ENCODE measurements around the gene FOXO3B. TPM values are rescaled to one million over a fixed set of nuclear protein-coding genes. Genes with fewer than 3 reads are reported as not detected.
A peak's percentile ranks its signal among the peaks of the same experiment; 100 is the strongest.
"Not testable (repeated sequence)": the region's sequence is repeated elsewhere in the genome, so short reads cannot be mapped to it uniquely, and the experiment has no call there.

The FOXO3B gene
- polyA plus RNA-seq, 1 donor (not counting 4 experiments of a cell fraction or from before 2014, with no cell fraction given): 2.0 TPM

- H4K20me1 ChIP-seq (ENCODE audit: control insufficient read depth, extremely low read depth, insufficient read depth, low read length); H3K79me2 ChIP-seq (ENCODE audit: control insufficient read depth, insufficient read depth, low read length); DNase-seq (ENCODE audit: low read depth, low spot score); H3K27me3 ChIP-seq (ENCODE audit: control insufficient read depth, extremely low read depth, insufficient read depth, low read length); dilution Hi-C loops (cut with MboI; ENCODE audit: extremely low pct_ligation_motif_present, low sequenced_read_pairs); H3K36me3 ChIP-seq (ENCODE audit: control insufficient read depth in 2 of 2, extremely low read depth in 1 of 2, insufficient read depth in 2 of 2, low read length in 2 of 2); H3K9me1 ChIP-seq (ENCODE audit: control insufficient read depth, extremely low read depth, insufficient read depth, low read length); H3K9me3 ChIP-seq (ENCODE audit: control insufficient read depth, low read depth, low read length); H3K4me3 ChIP-seq (ENCODE audit: control insufficient read depth in 2 of 3, extremely low read depth in 1 of 3, insufficient read depth in 2 of 3, low read depth in 1 of 3, low read length in 3 of 3); H2AFZ ChIP-seq (ENCODE audit: control insufficient read depth, low read length): not testable (repeated sequence)
- peak overlapping the region; percentile 78 for H3K4me2 ChIP-seq (ENCODE audit: control insufficient read depth, extremely low read depth, insufficient read depth, low read depth, low read length)
- H3K4me1 ChIP-seq (ENCODE audit: control insufficient read depth, extremely low read depth, insufficient read depth, low read length): peaks cover 26% of the 10 kb centered on the region
- FAIRE-seq: peak; percentile 20
- peak overlapping the region; percentile 76 for H3K9ac ChIP-seq (ENCODE audit: control insufficient read depth, extremely low read depth, insufficient read depth, low read length)
- H3K27ac ChIP-seq (ENCODE audit: control insufficient read depth, insufficient read depth, low read length): peak overlapping the region; percentile 94
Measured at GRCh38 chr17:18719428-18720110, 37.5 kb upstream of the FOXO3B start.

DNA sequence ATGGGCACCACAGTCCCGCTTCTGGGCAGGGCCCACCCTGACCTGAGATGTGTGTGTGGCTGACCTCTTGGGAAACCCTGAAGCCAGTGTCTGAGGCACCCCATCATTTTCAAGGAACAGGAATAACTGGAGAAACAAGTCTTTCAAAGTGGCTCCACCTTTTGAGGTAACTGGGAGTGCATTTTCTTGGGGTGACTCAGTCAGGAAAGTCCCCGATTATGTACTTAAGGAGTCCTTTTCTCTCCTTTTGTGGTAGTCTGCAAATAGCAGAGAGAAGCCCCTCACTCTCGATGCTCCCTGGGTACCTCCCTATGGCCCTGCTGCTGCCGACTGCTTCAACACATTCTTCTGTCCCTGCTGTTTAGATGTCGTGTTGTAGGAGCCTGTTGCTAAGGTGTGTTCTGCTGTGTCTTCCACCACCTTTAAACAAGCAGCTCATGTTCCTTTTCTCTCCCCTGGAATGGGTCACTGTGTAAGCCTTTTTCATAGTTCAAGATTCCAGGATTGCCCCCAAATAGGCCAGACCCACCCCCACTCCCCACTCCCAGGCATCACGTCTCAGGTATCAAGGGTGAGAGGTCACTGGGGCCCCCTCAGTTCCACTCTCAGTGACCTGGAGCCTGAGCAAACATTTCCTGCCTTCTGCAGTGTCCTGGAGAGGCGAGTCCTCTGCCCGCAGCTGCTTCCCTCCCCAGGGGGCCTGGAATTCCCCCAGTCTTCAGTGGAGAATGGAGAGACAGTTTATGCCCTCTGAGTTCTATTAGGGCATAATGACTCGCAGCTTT lies 36.7 kb upstream of the FOXO3B start:
- H3K4me2 ChIP-seq (ENCODE audit: control insufficient read depth, extremely low read depth, insufficient read depth, low read depth, low read length): peak overlapping the region; percentile 78
- H3K27ac ChIP-seq (ENCODE audit: control insufficient read depth, insufficient read depth, low read length): peak overlapping the region; percentile 94
- peak overlapping the region; percentile 20 for H2AFZ ChIP-seq (ENCODE audit: control insufficient read depth, low read length)
- peak; percentile 88 for FAIRE-seq
- DNase-seq (ENCODE audit: low read depth, low spot score): peak; percentile 42
- dilution Hi-C loops (cut with MboI; ENCODE audit: extremely low pct_ligation_motif_present, low sequenced_read_pairs); H3K27me3 ChIP-seq (ENCODE audit: control insufficient read depth, extremely low read depth, insufficient read depth, low read length); H4K20me1 ChIP-seq (ENCODE audit: control insufficient read depth, extremely low read depth, insufficient read depth, low read length); H3K36me3 ChIP-seq (ENCODE audit: control insufficient read depth in 2 of 2, extremely low read depth in 1 of 2, insufficient read depth in 2 of 2, low read length in 2 of 2); H3K9me1 ChIP-seq (ENCODE audit: control insufficient read depth, extremely low read depth, insufficient read depth, low read length); H3K79me2 ChIP-seq (ENCODE audit: control insufficient read depth, insufficient read depth, low read length); H3K9me3 ChIP-seq (ENCODE audit: control insufficient read depth, low read depth, low read length): not testable (repeated sequence)
- peak overlapping the region; percentile 76 for H3K9ac ChIP-seq (ENCODE audit: control insufficient read depth, extremely low read depth, insufficient read depth, low read length)
- peaks cover 26% of the 10 kb centered on the region for H3K4me1 ChIP-seq (ENCODE audit: control insufficient read depth, extremely low read depth, insufficient read depth, low read length)
- H3K4me3 ChIP-seq (ENCODE audit: control insufficient read depth in 2 of 3, extremely low read depth in 1 of 3, insufficient read depth in 2 of 3, low read depth in 1 of 3, low read length in 3 of 3): peak overlapping the region in 1 of 3 experiments; percentile 54

- H3K27ac ChIP-seq (ENCODE audit: control insufficient read depth, insufficient read depth, low read length); dilution Hi-C loops (cut with MboI; ENCODE audit: extremely low pct_ligation_motif_present, low sequenced_read_pairs): not testable (repeated sequence)
Measured at GRCh38 chr17:18712354-18712999, 30.4 kb upstream of the FOXO3B start.

DNA sequence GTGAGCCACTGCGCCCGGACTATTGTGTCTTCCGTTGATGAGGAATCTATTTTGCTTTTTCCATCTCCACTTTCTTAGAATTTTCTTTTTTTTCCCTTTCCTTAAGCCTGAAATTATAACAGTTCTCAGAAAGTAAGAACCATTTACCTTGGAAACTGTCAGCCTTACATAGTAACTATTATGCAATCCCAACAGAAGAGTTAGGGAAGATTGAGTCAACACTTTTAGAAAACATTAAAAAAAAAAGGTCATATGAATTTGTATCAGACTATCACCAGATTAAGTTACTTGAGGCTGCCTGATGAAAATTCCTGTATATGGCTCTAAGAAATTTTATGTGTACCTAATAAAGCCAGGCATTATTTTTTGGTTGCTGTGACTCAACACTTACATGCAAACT lies 26.1 kb upstream of the FOXO3B start:
- dilution Hi-C loops (cut with MboI; ENCODE audit: extremely low pct_ligation_motif_present, low sequenced_read_pairs); FAIRE-seq; H3K79me2 ChIP-seq (ENCODE audit: control insufficient read depth, insufficient read depth, low read length); H4K20me1 ChIP-seq (ENCODE audit: control insufficient read depth, extremely low read depth, insufficient read depth, low read length); DNase-seq (ENCODE audit: low read depth, low spot score); H3K4me2 ChIP-seq (ENCODE audit: control insufficient read depth, extremely low read depth, insufficient read depth, low read depth, low read length); H3K9me3 ChIP-seq (ENCODE audit: control insufficient read depth, low read depth, low read length); H3K9ac ChIP-seq (ENCODE audit: control insufficient read depth, extremely low read depth, insufficient read depth, low read length); H3K4me1 ChIP-seq (ENCODE audit: control insufficient read depth, extremely low read depth, insufficient read depth, low read length); H2AFZ ChIP-seq (ENCODE audit: control insufficient read depth, low read length); H3K9me1 ChIP-seq (ENCODE audit: control insufficient read depth, extremely low read depth, insufficient read depth, low read length); H3K36me3 ChIP-seq (ENCODE audit: control insufficient read depth in 2 of 2, extremely low read depth in 1 of 2, insufficient read depth in 2 of 2, low read length in 2 of 2); H3K27ac ChIP-seq (ENCODE audit: control insufficient read depth, insufficient read depth, low read length); H3K27me3 ChIP-seq (ENCODE audit: control insufficient read depth, extremely low read depth, insufficient read depth, low read length); H3K4me3 ChIP-seq (ENCODE audit: control insufficient read depth in 2 of 3, extremely low read depth in 1 of 3, insufficient read depth in 2 of 3, low read depth in 1 of 3, low read length in 3 of 3): not testable (repeated sequence)

More at GRCh38 chr17:18712354-18712999, 30.4 kb upstream of the FOXO3B start:
- TF ChIP-seq, protein P1, sequence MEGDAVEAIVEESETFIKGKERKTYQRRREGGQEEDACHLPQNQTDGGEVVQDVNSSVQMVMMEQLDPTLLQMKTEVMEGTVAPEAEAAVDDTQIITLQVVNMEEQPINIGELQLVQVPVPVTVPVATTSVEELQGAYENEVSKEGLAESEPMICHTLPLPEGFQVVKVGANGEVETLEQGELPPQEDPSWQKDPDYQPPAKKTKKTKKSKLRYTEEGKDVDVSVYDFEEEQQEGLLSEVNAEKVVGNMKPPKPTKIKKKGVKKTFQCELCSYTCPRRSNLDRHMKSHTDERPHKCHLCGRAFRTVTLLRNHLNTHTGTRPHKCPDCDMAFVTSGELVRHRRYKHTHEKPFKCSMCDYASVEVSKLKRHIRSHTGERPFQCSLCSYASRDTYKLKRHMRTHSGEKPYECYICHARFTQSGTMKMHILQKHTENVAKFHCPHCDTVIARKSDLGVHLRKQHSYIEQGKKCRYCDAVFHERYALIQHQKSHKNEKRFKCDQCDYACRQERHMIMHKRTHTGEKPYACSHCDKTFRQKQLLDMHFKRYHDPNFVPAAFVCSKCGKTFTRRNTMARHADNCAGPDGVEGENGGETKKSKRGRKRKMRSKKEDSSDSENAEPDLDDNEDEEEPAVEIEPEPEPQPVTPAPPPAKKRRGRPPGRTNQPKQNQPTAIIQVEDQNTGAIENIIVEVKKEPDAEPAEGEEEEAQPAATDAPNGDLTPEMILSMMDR (optimal IDR thresholded peaks at IDR 0.05 in 1 of 3, IDR thresholded peaks at IDR 0.05 in 1 of 3, conservative IDR thresholded peaks at IDR 0.05 in 1 of 3; ENCODE audit: extremely low read depth in 1 of 3, insufficient read depth in 2 of 3, low read length in 3 of 3): peak in 1 of 3 experiments; percentile 34
- H3K9me3 ChIP-seq (ENCODE audit: control insufficient read depth, low read depth, low read length); H3K79me2 ChIP-seq (ENCODE audit: control insufficient read depth, insufficient read depth, low read length); H3K9ac ChIP-seq (ENCODE audit: control insufficient read depth, extremely low read depth, insufficient read depth, low read length); H3K36me3 ChIP-seq (ENCODE audit: control insufficient read depth in 2 of 2, extremely low read depth in 1 of 2, insufficient read depth in 2 of 2, low read length in 2 of 2); H3K4me1 ChIP-seq (ENCODE audit: control insufficient read depth, extremely low read depth, insufficient read depth, low read length); H3K4me2 ChIP-seq (ENCODE audit: control insufficient read depth, extremely low read depth, insufficient read depth, low read depth, low read length); H3K27me3 ChIP-seq (ENCODE audit: control insufficient read depth, extremely low read depth, insufficient read depth, low read length); H2AFZ ChIP-seq (ENCODE audit: control insufficient read depth, low read length); H4K20me1 ChIP-seq (ENCODE audit: control insufficient read depth, extremely low read depth, insufficient read depth, low read length); H3K4me3 ChIP-seq (ENCODE audit: control insufficient read depth in 2 of 3, extremely low read depth in 1 of 3, insufficient read depth in 2 of 3, low read depth in 1 of 3, low read length in 3 of 3); DNase-seq (ENCODE audit: low read depth, low spot score); H3K9me1 ChIP-seq (ENCODE audit: control insufficient read depth, extremely low read depth, insufficient read depth, low read length): not testable (repeated sequence)
- peak; percentile 83 for FAIRE-seq
